Measurements from ENCODE around the gene B9D2. TPM values are rescaled to one million over a fixed set of nuclear protein-coding genes. Genes with fewer than 3 reads are reported as not detected.
A peak's percentile ranks its signal among the peaks of the same experiment; 100 is the strongest.

B9D2 gene
- polyA plus RNA-seq, 1 of the 3 experiments (the other 2 are of a cell fraction) = 13.3 TPM

- TF ChIP-seq EZH2phosphoT487 (IDR thresholded peaks at IDR 0.05; ENCODE audit: borderline replicate concordance, low read depth) = no peak
- TF ChIP-seq FOSL2 (IDR thresholded peaks at IDR 0.05; ENCODE audit: borderline replicate concordance, low read depth) = no peak
- no peak for TF ChIP-seq RFX5 (IDR thresholded peaks at IDR 0.05; ENCODE audit: low read length)
- TF ChIP-seq RXRA (IDR thresholded peaks at IDR 0.05; ENCODE audit: borderline replicate concordance, low read depth) = peak; percentile 97
- TF ChIP-seq REST (IDR thresholded peaks at IDR 0.05; ENCODE audit: low read depth, low read length) = peak; percentile 43
Observed at GRCh38 chr19:41373993-41374392, 10.0 kb upstream of the B9D2 start (continued).

GRCh38 chr19:41372501-41372900, 8.6 kb upstream of the B9D2 start:
- H4K20me1 ChIP-seq (ENCODE audit: insufficient read depth) = peaks cover 19% of the 10 kb centered on the region; the same call in 1 of the 2 replicates
- H3K27ac ChIP-seq (ENCODE audit: low read depth in 2 of 2, low read length in 1 of 2) = no peak overlapping the region
- no peak overlapping the region for H3K4me3 ChIP-seq (ENCODE audit: low read depth in 2 of 2, low read length in 1 of 2)
- no peak overlapping the region for H3K4me2 ChIP-seq
- TF ChIP-seq RXRA (IDR thresholded peaks at IDR 0.05; ENCODE audit: borderline replicate concordance, low read depth) (no peak), SMC3 (IDR thresholded peaks at IDR 0.05; ENCODE audit: low read depth, low read length) (no peak), ZBTB33 (IDR thresholded peaks at IDR 0.05; ENCODE audit: borderline replicate concordance, low read depth) (no peak)
- peaks cover 23% of the 10 kb centered on the region for H3F3A ChIP-seq (replicated peaks; ENCODE audit: insufficient read depth)
- peaks cover 11 to 14% of the 10 kb centered on the region in 2 experiments; a peak in 3 of 4 replicates for H3K4me1 ChIP-seq (ENCODE audit: control insufficient read depth in 1 of 2, insufficient read depth in 2 of 2, low read depth in 1 of 2, low read length in 1 of 2)
- no peaks in the 10 kb centered on the region for H3K27me3 ChIP-seq (ENCODE audit: insufficient read depth)
- H3K9me3 ChIP-seq = no peaks in the 10 kb centered on the region
- no peak for DNase-seq
- ChIA-PET CTCF (interaction anchor here (1.4 to 1.8 kb wide), 3 partner anchors 18 to 51 kb away, joined by 3 to 12 read pairs (median 4); partner anchors contain the start of gene TGFB1), POLR2A (interaction anchor here (0.6 kb wide), 1 partner anchor 27 kb away, joined by 3 read pairs; no protein-coding TSS in a partner anchor)
- H3K79me2 ChIP-seq (ENCODE audit: insufficient read depth) = peaks cover 41% of the 10 kb centered on the region; the same call in 1 of the 2 replicates
- H3K9me2 ChIP-seq = no peaks in the 10 kb centered on the region
- WGBS (ENCODE audit: low lambda C conversion rate) = 54% methylated on average over 2 of the region's 2 CpGs
- no peak overlapping the region for H3K9ac ChIP-seq
- H2AFZ ChIP-seq (ENCODE audit: low read depth) = no peak overlapping the region
- peaks cover 0 to 3% of the 10 kb centered on the region in 2 experiments for H3K36me3 ChIP-seq (replicated peaks in 1 of 2; ENCODE audit: control insufficient read depth in 1 of 2, insufficient read depth in 2 of 2, low read length in 1 of 2)

GRCh38 chr19:41371541-41371940, 7.6 kb upstream of the B9D2 start:
- H3K9me2 ChIP-seq = no peaks in the 10 kb centered on the region
- H3K36me3 ChIP-seq (replicated peaks in 1 of 2; ENCODE audit: control insufficient read depth in 1 of 2, insufficient read depth in 2 of 2, low read length in 1 of 2) = peaks cover 0 to 3% of the 10 kb centered on the region in 2 experiments
- peaks cover 47% of the 10 kb centered on the region for H3K79me2 ChIP-seq (ENCODE audit: insufficient read depth)
- CTCF ChIA-PET = no interaction called here
- no peak for DNase-seq
- H3K9ac ChIP-seq = no peak overlapping the region
- H3K27me3 ChIP-seq (ENCODE audit: insufficient read depth) = no peaks in the 10 kb centered on the region
- H4K20me1 ChIP-seq (ENCODE audit: insufficient read depth) = peaks cover 19% of the 10 kb centered on the region; the same call in 1 of the 2 replicates
- H3K9me3 ChIP-seq = no peaks in the 10 kb centered on the region
- peaks cover 11 to 21% of the 10 kb centered on the region in 2 experiments; a peak in 3 of 4 replicates for H3K4me1 ChIP-seq (ENCODE audit: control insufficient read depth in 1 of 2, insufficient read depth in 2 of 2, low read depth in 1 of 2, low read length in 1 of 2)
- WGBS (ENCODE audit: low lambda C conversion rate) = 96% methylated on average over 8 of the region's 8 CpGs
- H3K4me3 ChIP-seq (ENCODE audit: low read depth in 2 of 2, low read length in 1 of 2) = no peak overlapping the region
- H3K27ac ChIP-seq (ENCODE audit: low read depth in 2 of 2, low read length in 1 of 2) = no peak overlapping the region
- H3K4me2 ChIP-seq = no peak overlapping the region
- no peak overlapping the region for H2AFZ ChIP-seq (ENCODE audit: low read depth)
- POLR2A ChIA-PET = interaction anchor here (0.6 kb wide), 1 partner anchor 8 kb away, joined by 3 read pairs; the partner anchor contains the start of gene B9D2
- H3F3A ChIP-seq (replicated peaks; ENCODE audit: insufficient read depth) = peaks cover 29% of the 10 kb centered on the region
- TF ChIP-seq FOXM1 (IDR thresholded peaks at IDR 0.05; ENCODE audit: low read depth) = no peak
- TF ChIP-seq POLR2AphosphoS5 (IDR thresholded peaks at IDR 0.05; ENCODE audit: low read depth, low read length) = no peak
- no peak for TF ChIP-seq RCOR1 (IDR thresholded peaks at IDR 0.05; ENCODE audit: low read length)
- TF ChIP-seq USF2 (IDR thresholded peaks at IDR 0.05; ENCODE audit: borderline replicate concordance, low read depth, low read length) = no peak
- no peak for TF ChIP-seq MEF2A (IDR thresholded peaks at IDR 0.05; ENCODE audit: borderline replicate concordance, low read depth)
- no peak for TF ChIP-seq EP300 (IDR thresholded peaks at IDR 0.05; ENCODE audit: borderline replicate concordance in 1 of 2, low read depth in 1 of 2, low read length in 1 of 2)
- no peak for TF ChIP-seq GABPA (IDR thresholded peaks at IDR 0.05; ENCODE audit: low read depth)
- TF ChIP-seq NFIC (IDR thresholded peaks at IDR 0.05; ENCODE audit: borderline replicate concordance) = no peak
- TF ChIP-seq MAX (IDR thresholded peaks at IDR 0.05; ENCODE audit: low read depth) = no peak
- no peak for TF ChIP-seq JUND (IDR thresholded peaks at IDR 0.05)
- no peak for TF ChIP-seq TCF12 (IDR thresholded peaks at IDR 0.05)
- TF ChIP-seq USF1 (IDR thresholded peaks at IDR 0.05; ENCODE audit: borderline replicate concordance, low read depth) = no peak

All from SK-N-SH (cell line).